K562 (cell line): ENCODE data around the gene HMGA1. TPM values are rescaled to one million over a fixed set of nuclear protein-coding genes. Genes with fewer than 3 reads are reported as not detected.

Experiments used
- ARID3A ChIP-seq: IDR thresholded peaks from 2 replicates; pipeline ENCODE4 v1.6.1; 2012; ENCODE audit warnings: low read depth, low read length, improper control_type of control experiment, borderline replicate concordance
- CHD2 ChIP-seq: IDR thresholded peaks from 2 replicates; pipeline ENCODE4 v1.6.1; 2011; ENCODE audit warnings: low read depth, low read length
- RBBP5 ChIP-seq: fragments of 200-600 bp; sonication (generic); IDR thresholded peaks from 2 replicates; pipeline ENCODE4 v1.6.1; 2012; ENCODE audit warnings: borderline replicate concordance, mild to moderate bottlenecking, low read length, control low read depth, inconsistent platforms; ENCODE audit not compliant: insufficient read depth, poor library complexity, severe bottlenecking
- RBM34 ChIP-seq: fragments of 200-400 bp; formaldehyde crosslinking; IDR thresholded peaks from 2 replicates; pipeline ENCODE4 v1.6.1; 2018; ENCODE audit warnings: low read length, borderline replicate concordance; ENCODE audit not compliant: insufficient read depth
- RHOXF2B ChIP-seq: fragments of 250-450 bp; sonication (Bioruptor Pico); conservative IDR thresholded peaks from 2 replicates; pipeline ENCODE4 v1.5.1; 2021
- TCF7 ChIP-seq: sonication (generic); IDR thresholded peaks from 2 replicates; pipeline ENCODE4 v1.6.1; 2016; ENCODE audit warnings: antibody characterized with exemption, borderline replicate concordance
- ZNF212 ChIP-seq: fragments of 450-650 bp; formaldehyde crosslinking; IDR thresholded peaks from 2 replicates; pipeline ENCODE4 v1.4.0; 2020; ENCODE audit warnings: mild to moderate bottlenecking
- ZNF253 ChIP-seq: fragments of 250-450 bp; sonication (Bioruptor Pico); conservative IDR thresholded peaks from 2 replicates; pipeline ENCODE4 v1.6.1; 2021; ENCODE audit warnings: mild to moderate bottlenecking
- ZNF445 ChIP-seq: fragments of 250-450 bp; sonication (Bioruptor Pico); IDR thresholded peaks from 2 replicates; pipeline ENCODE4 v1.4.0; 2020; ENCODE audit warnings: low read depth, mild to moderate bottlenecking, moderate library complexity
- ZNF589 ChIP-seq: fragments of 200-800 bp; sonication (Bioruptor generic); IDR thresholded peaks from 2 replicates; pipeline ENCODE4 v1.6.1; 2016; ENCODE audit warnings: low read depth, missing genetic modification characterization, missing compliant biosample characterization
- ZNF644 ChIP-seq: fragments of 200-800 bp; sonication (Bioruptor generic); IDR thresholded peaks from 2 replicates; pipeline ENCODE4 v1.6.1; 2016; ENCODE audit warnings: low read depth, missing genetic modification characterization, missing compliant biosample characterization
- ZNF76 ChIP-seq: fragments of 250-450 bp; sonication (Bioruptor Pico); IDR thresholded peaks from 2 replicates; pipeline ENCODE4 v1.4.0; 2020; ENCODE audit warnings: mild to moderate bottlenecking, moderate library complexity, borderline replicate concordance
- ZNF79 ChIP-seq: fragments of 250-450 bp; sonication (Bioruptor Pico); IDR thresholded peaks from 2 replicates; pipeline ENCODE4 v1.4.0; 2020; ENCODE audit warnings: low read depth, mild to moderate bottlenecking, moderate library complexity
- ZSCAN32 ChIP-seq: fragments of 450-650 bp; formaldehyde crosslinking; IDR thresholded peaks from 2 replicates; pipeline ENCODE4 v1.4.0; 2020; ENCODE audit warnings: mild to moderate bottlenecking, moderate library complexity
- polyA plus RNA-seq, 8 experiments: library from polyadenylated mRNA; depleted of rRNA in 4 of 8; stranded (reverse) in 5 of 8; unstranded in 3 of 8; fragments of >200 nt; fragmentation: Nextera tagmentation in 2 of 8; fragmentation: Illumina TruSeq in 1 of 8; extraction: Ambion mirVana in 2 of 8; extraction: Trizol in 1 of 8; gene quantifications; 2 replicates each; pipeline versions ENCODE4 v1.2.1 to v1.2.3, GENCODE V29; 2011 to 2014; ENCODE audit warnings: inconsistent platforms in 1 of 8, missing spikeins in 1 of 8
- total RNA-seq, 7 experiments: library from RNA; depleted of rRNA in 6 of 7; stranded (reverse); fragments of >200 nt in 6 of 7; fragmentation: Illumina TruSeq in 2 of 7; extraction: Trizol in 2 of 7; gene quantifications; 2 replicates each; pipeline versions ENCODE4 v1.2.1 to v1.2.3, GENCODE V29; 2011 to 2021; ENCODE audit warnings: low replicate concordance in 1 of 7
- TF ChIP-seq, protein P1 (sequence below): sonication (generic); formaldehyde crosslinking; IDR thresholded peaks from 2 replicates; pipeline ENCODE4 v1.8.0; 2022; ENCODE audit warnings: missing genetic modification reagents, mild to moderate bottlenecking, borderline replicate concordance
- TF ChIP-seq, protein P2 (sequence below), 2 experiments: fragments of 450-650 bp; IDR thresholded peaks; 2 replicates each; pipeline ENCODE4 v1.6.1; 2016
- TF ChIP-seq, protein P3 (sequence below): fragments of 450-650 bp; IDR thresholded peaks from 2 replicates; pipeline ENCODE4 v1.7.0; 2016; ENCODE audit warnings: borderline replicate concordance
- TF ChIP-seq, protein P4 (sequence below): fragments of 450-650 bp; IDR thresholded peaks from 2 replicates; pipeline ENCODE4 v1.6.1; 2016; ENCODE audit warnings: low read depth, mild to moderate bottlenecking, moderate library complexity

The HMGA1 gene
- total and polyA plus RNA-seq, 9 of the 15 experiments (the other 6 are each of a cell fraction or from before 2014, with no cell fraction given): 27.8 to 1,947 (median 594) TPM

GRCh38 chr6:34246563-34247391, 10.1 kb downstream of the HMGA1 start (continued):
- TF ChIP-seq, protein P1, sequence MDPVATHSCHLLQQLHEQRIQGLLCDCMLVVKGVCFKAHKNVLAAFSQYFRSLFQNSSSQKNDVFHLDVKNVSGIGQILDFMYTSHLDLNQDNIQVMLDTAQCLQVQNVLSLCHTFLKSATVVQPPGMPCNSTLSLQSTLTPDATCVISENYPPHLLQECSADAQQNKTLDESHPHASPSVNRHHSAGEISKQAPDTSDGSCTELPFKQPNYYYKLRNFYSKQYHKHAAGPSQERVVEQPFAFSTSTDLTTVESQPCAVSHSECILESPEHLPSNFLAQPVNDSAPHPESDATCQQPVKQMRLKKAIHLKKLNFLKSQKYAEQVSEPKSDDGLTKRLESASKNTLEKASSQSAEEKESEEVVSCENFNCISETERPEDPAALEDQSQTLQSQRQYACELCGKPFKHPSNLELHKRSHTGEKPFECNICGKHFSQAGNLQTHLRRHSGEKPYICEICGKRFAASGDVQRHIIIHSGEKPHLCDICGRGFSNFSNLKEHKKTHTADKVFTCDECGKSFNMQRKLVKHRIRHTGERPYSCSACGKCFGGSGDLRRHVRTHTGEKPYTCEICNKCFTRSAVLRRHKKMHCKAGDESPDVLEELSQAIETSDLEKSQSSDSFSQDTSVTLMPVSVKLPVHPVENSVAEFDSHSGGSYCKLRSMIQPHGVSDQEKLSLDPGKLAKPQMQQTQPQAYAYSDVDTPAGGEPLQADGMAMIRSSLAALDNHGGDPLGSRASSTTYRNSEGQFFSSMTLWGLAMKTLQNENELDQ (CRISPR knock-in tag): no peak
- no peak for TF ChIP-seq RHOXF2B
- TF ChIP-seq TCF7: no peak
- TF ChIP-seq ZNF79 (CRISPR knock-in tag): no peak
- TF ChIP-seq ZNF644 (tag): no peak
- TF ChIP-seq RBBP5: no peak
- TF ChIP-seq, protein P2, sequence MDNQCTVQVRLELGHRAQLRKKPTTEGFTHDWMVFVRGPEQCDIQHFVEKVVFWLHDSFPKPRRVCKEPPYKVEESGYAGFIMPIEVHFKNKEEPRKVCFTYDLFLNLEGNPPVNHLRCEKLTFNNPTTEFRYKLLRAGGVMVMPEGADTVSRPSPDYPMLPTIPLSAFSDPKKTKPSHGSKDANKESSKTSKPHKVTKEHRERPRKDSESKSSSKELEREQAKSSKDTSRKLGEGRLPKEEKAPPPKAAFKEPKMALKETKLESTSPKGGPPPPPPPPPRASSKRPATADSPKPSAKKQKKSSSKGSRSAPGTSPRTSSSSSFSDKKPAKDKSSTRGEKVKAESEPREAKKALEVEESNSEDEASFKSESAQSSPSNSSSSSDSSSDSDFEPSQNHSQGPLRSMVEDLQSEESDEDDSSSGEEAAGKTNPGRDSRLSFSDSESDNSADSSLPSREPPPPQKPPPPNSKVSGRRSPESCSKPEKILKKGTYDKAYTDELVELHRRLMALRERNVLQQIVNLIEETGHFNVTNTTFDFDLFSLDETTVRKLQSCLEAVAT (IDR thresholded peaks at IDR 0.05): no peak; a peak in 1 of 4 replicates
- TF ChIP-seq, protein P3, sequence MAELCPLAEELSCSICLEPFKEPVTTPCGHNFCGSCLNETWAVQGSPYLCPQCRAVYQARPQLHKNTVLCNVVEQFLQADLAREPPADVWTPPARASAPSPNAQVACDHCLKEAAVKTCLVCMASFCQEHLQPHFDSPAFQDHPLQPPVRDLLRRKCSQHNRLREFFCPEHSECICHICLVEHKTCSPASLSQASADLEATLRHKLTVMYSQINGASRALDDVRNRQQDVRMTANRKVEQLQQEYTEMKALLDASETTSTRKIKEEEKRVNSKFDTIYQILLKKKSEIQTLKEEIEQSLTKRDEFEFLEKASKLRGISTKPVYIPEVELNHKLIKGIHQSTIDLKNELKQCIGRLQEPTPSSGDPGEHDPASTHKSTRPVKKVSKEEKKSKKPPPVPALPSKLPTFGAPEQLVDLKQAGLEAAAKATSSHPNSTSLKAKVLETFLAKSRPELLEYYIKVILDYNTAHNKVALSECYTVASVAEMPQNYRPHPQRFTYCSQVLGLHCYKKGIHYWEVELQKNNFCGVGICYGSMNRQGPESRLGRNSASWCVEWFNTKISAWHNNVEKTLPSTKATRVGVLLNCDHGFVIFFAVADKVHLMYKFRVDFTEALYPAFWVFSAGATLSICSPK: no peak
- no peak for TF ChIP-seq ZSCAN32 (CRISPR knock-in tag)
- no peak for TF ChIP-seq ZNF76 (CRISPR knock-in tag)
- no peak for TF ChIP-seq ZNF212 (CRISPR knock-in tag)
- no peak for TF ChIP-seq ARID3A
- no peak for TF ChIP-seq ZNF445
- TF ChIP-seq ZNF253 (CRISPR knock-in tag): peak; percentile 1; the same call in 1 of the 2 replicates
- TF ChIP-seq ZNF589 (CRISPR knock-in tag): no peak
- TF ChIP-seq RBM34: no peak
- TF ChIP-seq CHD2: peak; percentile 26; the same call in 1 of the 2 replicates
- TF ChIP-seq, protein P4, sequence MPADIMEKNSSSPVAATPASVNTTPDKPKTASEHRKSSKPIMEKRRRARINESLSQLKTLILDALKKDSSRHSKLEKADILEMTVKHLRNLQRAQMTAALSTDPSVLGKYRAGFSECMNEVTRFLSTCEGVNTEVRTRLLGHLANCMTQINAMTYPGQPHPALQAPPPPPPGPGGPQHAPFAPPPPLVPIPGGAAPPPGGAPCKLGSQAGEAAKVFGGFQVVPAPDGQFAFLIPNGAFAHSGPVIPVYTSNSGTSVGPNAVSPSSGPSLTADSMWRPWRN: no peak
